Smooth muscle cell (in vitro differentiated cells): ENCODE data around the gene SEH1L. TPM values are rescaled to one million over a fixed set of nuclear protein-coding genes. Genes with fewer than 3 reads are reported as not detected.
A peak's percentile ranks its signal among the peaks of the same experiment; 100 is the strongest.

ENCODE experiments used
- DNase-seq: peaks from one replicate; lab custom pipeline; 2025; ENCODE audit not compliant: unreplicated experiment; lab: John Stamatoyannopoulos, UW
- H2AFZ ChIP-seq: fragments of 200-600 bp; sonication (generic); 2 replicates; pipeline ENCODE4 v1.6.0; 2016; ENCODE audit warnings: antibody characterized with exemption, low read depth, mild to moderate bottlenecking
- H3F3A ChIP-seq: fragments of 200-600 bp; sonication (generic); 2 replicates; pipeline ENCODE4 v1.6.0; 2017; ENCODE audit warnings: antibody characterized with exemption, low read depth
- H3K27ac ChIP-seq: fragments of 200-600 bp; sonication (generic); 2 replicates; pipeline ENCODE4 v1.5.1; 2016; ENCODE audit warnings: low read depth, mild to moderate bottlenecking
- H3K27me3 ChIP-seq: fragments of 200-600 bp; sonication (generic); 2 replicates; pipeline ENCODE4 v1.6.1; 2016; ENCODE audit warnings: low read depth, mild to moderate bottlenecking
- H3K36me3 ChIP-seq: fragments of 200-600 bp; sonication (generic); 2 replicates; pipeline ENCODE4 v1.5.1; 2016; ENCODE audit warnings: low read depth
- H3K4me1 ChIP-seq: fragments of 200-600 bp; sonication (generic); 2 replicates; pipeline ENCODE4 v1.5.1; 2016; ENCODE audit warnings: low read depth
- H3K4me2 ChIP-seq: fragments of 200-600 bp; sonication (generic); 2 replicates; pipeline ENCODE4 v1.6.0; 2016; ENCODE audit warnings: mild to moderate bottlenecking
- H3K4me3 ChIP-seq: fragments of 200-600 bp; sonication (generic); 2 replicates; pipeline ENCODE4 v1.5.1; 2016; ENCODE audit warnings: mild to moderate bottlenecking
- H3K79me2 ChIP-seq: fragments of 200-600 bp; sonication (generic); 2 replicates; pipeline ENCODE4 v1.6.0; 2016; ENCODE audit warnings: low read depth, mild to moderate bottlenecking
- H3K9ac ChIP-seq: fragments of 200-600 bp; sonication (generic); 2 replicates; pipeline ENCODE4 v1.6.0; 2016; ENCODE audit warnings: low read depth
- H3K9me3 ChIP-seq: fragments of 200-600 bp; sonication (generic); replicated peaks from 2 replicates; pipeline ENCODE4 v1.5.1; 2016; ENCODE audit warnings: low read depth
- H4K20me1 ChIP-seq: fragments of 200-600 bp; sonication (generic); 2 replicates; pipeline ENCODE4 v1.6.0; 2016; ENCODE audit warnings: low read depth
- CTCF ChIP-seq: fragments of 200-600 bp; sonication (generic); IDR thresholded peaks from 2 replicates; pipeline ENCODE4 v1.5.1; 2017; ENCODE audit warnings: borderline replicate concordance, mild to moderate bottlenecking, antibody characterized with exemption; ENCODE audit not compliant: insufficient read depth, poor library complexity, severe bottlenecking
- WGBS: methylation state at CpG from one replicate; pipeline ENCODE4 v1.1.7; 2016; ENCODE audit warnings: low lambda C conversion rate; 5-methylcytosine and 5-hydroxymethylcytosine counted together
- polyA plus RNA-seq: library from polyadenylated mRNA; unstranded; fragments of >200 nt; fragmentation: Nextera tagmentation; extraction: Ambion mirVana; gene quantifications from 2 replicates; pipeline ENCODE4 v1.2.1, GENCODE V29; 2016
- total RNA-seq: library from RNA; depleted of rRNA; stranded (reverse); fragments of >200 nt; gene quantifications from 2 replicates; pipeline ENCODE4 v1.2.3, GENCODE V29; 2014

Gene SEH1L
- total and polyA plus RNA-seq, 2 experiments from 2014 or later, result 18.4 to 43.5 TPM

- peak overlapping the region; percentile 92 for H3K4me2 ChIP-seq
- WGBS, result 2% methylated on average over 15 of the region's 15 CpGs
- H2AFZ ChIP-seq, result peak overlapping the region; percentile 80
- H3K4me1 ChIP-seq, result peaks cover 10% of the 10 kb centered on the region
- peak; percentile 53 for DNase-seq
- H3K79me2 ChIP-seq, result peaks cover 30% of the 10 kb centered on the region
- no peaks in the 10 kb centered on the region for H3K9me3 ChIP-seq
- no peaks in the 10 kb centered on the region for H3K27me3 ChIP-seq
- H4K20me1 ChIP-seq, result peaks cover 11% of the 10 kb centered on the region
- H3K9ac ChIP-seq, result peak overlapping the region; percentile 59
- H3K36me3 ChIP-seq, result no peaks in the 10 kb centered on the region
- peak overlapping the region; percentile 84 for H3K27ac ChIP-seq
- no peak for TF ChIP-seq CTCF
- peak overlapping the region; percentile 63 for H3K4me3 ChIP-seq
- peaks cover 18% of the 10 kb centered on the region for H3F3A ChIP-seq
Observed at GRCh38 chr18:12946549-12947284, 1.1 kb upstream of the SEH1L start.

GRCh38 chr18:12948050-12948804 is 416 bp downstream of the SEH1L start:
- peak overlapping the region; percentile 91 for H3K9ac ChIP-seq
- H3K4me1 ChIP-seq, result peaks cover 10% of the 10 kb centered on the region
- H3K27ac ChIP-seq, result peak overlapping the region; percentile 98
- no peaks in the 10 kb centered on the region for H3K27me3 ChIP-seq
- H4K20me1 ChIP-seq, result peaks cover 12% of the 10 kb centered on the region
- H3K9me3 ChIP-seq, result no peaks in the 10 kb centered on the region
- peak; percentile 96 for DNase-seq
- no peak for TF ChIP-seq CTCF
- peak overlapping the region; percentile 89 for H3K4me2 ChIP-seq
- peak overlapping the region; percentile 80 for H2AFZ ChIP-seq
- H3K79me2 ChIP-seq, result peaks cover 37% of the 10 kb centered on the region
- no peaks in the 10 kb centered on the region for H3K36me3 ChIP-seq
- peak overlapping the region; percentile 86 for H3K4me3 ChIP-seq
- WGBS, result 7% methylated on average over 21 of the region's 81 CpGs
- H3F3A ChIP-seq, result peaks cover 18% of the 10 kb centered on the region

GRCh38 chr18:12958478-12958877 is 10.7 kb downstream of the SEH1L start:
- Histone ChIP-seq H4K20me1 (peaks cover 19% of the 10 kb centered on the region), H3K27ac (no peak overlapping the region), H2AFZ (no peak overlapping the region), H3K9ac (no peak overlapping the region), H3K4me1 (no peaks in the 10 kb centered on the region), H3K4me3 (no peak overlapping the region), H3F3A (no peaks in the 10 kb centered on the region), H3K79me2 (peaks cover 35% of the 10 kb centered on the region), H3K36me3 (no peaks in the 10 kb centered on the region), H3K9me3 (no peaks in the 10 kb centered on the region), H3K4me2 (no peak overlapping the region), H3K27me3 (no peaks in the 10 kb centered on the region)
- 96% methylated on average over 3 of the region's 3 CpGs for WGBS
- TF ChIP-seq CTCF, result no peak
- DNase-seq, result no peak
